Ectodermal cell (in vitro differentiated cells): ENCODE results near the gene ITFG2.

Experiments used
- H3K27ac ChIP-seq: 2 replicates; pipeline ENCODE4 v1.7.0; 2013; ENCODE audit warnings: mild to moderate bottlenecking, low read depth, low read length; ENCODE audit not compliant: insufficient read depth, poor library complexity, severe bottlenecking
- H3K27me3 ChIP-seq: 2 replicates; pipeline ENCODE4 v1.7.0; 2013; ENCODE audit warnings: mild to moderate bottlenecking, low read length; ENCODE audit not compliant: insufficient read depth, control insufficient read depth, poor library complexity, severe bottlenecking
- H3K36me3 ChIP-seq: one replicate; pipeline ENCODE4 v1.7.0; 2013; ENCODE audit warnings: low read length; ENCODE audit not compliant: control insufficient read depth, insufficient read depth
- H3K4me1 ChIP-seq: one replicate; pipeline ENCODE4 v1.7.0; 2013; ENCODE audit warnings: low read length; ENCODE audit not compliant: control insufficient read depth, insufficient read depth
- H3K4me3 ChIP-seq: 2 replicates; pipeline ENCODE4 v1.7.0; 2013; ENCODE audit warnings: low read depth, low read length, control low read depth; ENCODE audit not compliant: insufficient read depth
- H3K9me3 ChIP-seq: 2 replicates; pipeline ENCODE4 v1.7.0; 2013; ENCODE audit warnings: mild to moderate bottlenecking, low read length, moderate library complexity; ENCODE audit not compliant: control insufficient read depth
- WGBS, 2 experiments: methylation state at CpG; one replicate each; pipeline ENCODE4 v1.1.7; 2013; ENCODE audit warnings: missing lambda C conversion rate in 2 of 2; 5-methylcytosine and 5-hydroxymethylcytosine counted together

Gene ITFG2

GRCh38 chr12:2851931-2852330 is 39.5 kb downstream of the ITFG2 start:
- no peaks in the 10 kb centered on the region for H3K27me3 ChIP-seq
- no peak overlapping the region for H3K4me3 ChIP-seq
- H3K27ac ChIP-seq = no peak overlapping the region
- 94 to 96% methylated on average over 3 of the region's 3 CpGs for WGBS, 2 experiments
- no peaks in the 10 kb centered on the region for H3K9me3 ChIP-seq
- no peaks in the 10 kb centered on the region for H3K36me3 ChIP-seq
- peaks cover 16% of the 10 kb centered on the region for H3K4me1 ChIP-seq

DNA sequence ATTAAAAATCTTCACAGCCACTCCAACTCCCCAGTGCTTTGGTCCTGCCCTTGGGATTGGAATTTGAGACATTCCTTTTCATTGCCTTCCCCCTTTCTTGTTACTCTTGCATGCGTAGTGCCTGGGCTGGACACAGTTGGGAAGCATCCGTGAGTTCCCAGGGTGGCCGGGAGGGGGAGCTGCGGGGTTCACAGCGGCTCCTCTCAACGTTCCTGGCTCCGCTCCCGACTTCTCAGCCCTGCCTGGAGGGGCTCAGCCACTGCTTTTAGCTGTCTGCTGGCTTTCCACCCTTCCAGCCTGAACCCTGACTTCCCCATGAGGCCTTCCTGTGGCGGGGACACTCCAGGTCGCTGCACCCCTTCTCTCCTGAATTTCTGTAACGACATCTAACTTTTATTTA is 41.2 kb downstream of the ITFG2 start:
- H3K27me3 ChIP-seq = no peaks in the 10 kb centered on the region
- peaks cover 4% of the 10 kb centered on the region for H3K36me3 ChIP-seq
- WGBS, 2 experiments = 7 to 9% methylated on average over 10 of the region's 11 CpGs
- no peak overlapping the region for H3K27ac ChIP-seq
- peaks cover 20% of the 10 kb centered on the region for H3K4me1 ChIP-seq
- no peak overlapping the region for H3K4me3 ChIP-seq
- H3K9me3 ChIP-seq = no peaks in the 10 kb centered on the region

- Histone ChIP-seq H3K4me1 (peaks cover 19% of the 10 kb centered on the region), H3K36me3 (peaks cover 16% of the 10 kb centered on the region), H3K4me3 (no peak overlapping the region), H3K27me3 (no peaks in the 10 kb centered on the region), H3K27ac (no peak overlapping the region), H3K9me3 (no peaks in the 10 kb centered on the region)
- 87 to 88% methylated on average over 25 of the region's 25 CpGs for WGBS, 2 experiments
Measured at GRCh38 chr12:2854669-2855453, 42.4 kb downstream of the ITFG2 start.

GRCh38 chr12:2855546-2855945 is 43.1 kb downstream of the ITFG2 start:
- H3K27me3 ChIP-seq = no peaks in the 10 kb centered on the region
- H3K27ac ChIP-seq = no peak overlapping the region
- peaks cover 19% of the 10 kb centered on the region for H3K4me1 ChIP-seq
- H3K9me3 ChIP-seq = no peaks in the 10 kb centered on the region
- 91 to 93% methylated on average over 7 of the region's 7 CpGs for WGBS, 2 experiments
- H3K4me3 ChIP-seq = no peak overlapping the region
- H3K36me3 ChIP-seq = peaks cover 16% of the 10 kb centered on the region

DNA sequence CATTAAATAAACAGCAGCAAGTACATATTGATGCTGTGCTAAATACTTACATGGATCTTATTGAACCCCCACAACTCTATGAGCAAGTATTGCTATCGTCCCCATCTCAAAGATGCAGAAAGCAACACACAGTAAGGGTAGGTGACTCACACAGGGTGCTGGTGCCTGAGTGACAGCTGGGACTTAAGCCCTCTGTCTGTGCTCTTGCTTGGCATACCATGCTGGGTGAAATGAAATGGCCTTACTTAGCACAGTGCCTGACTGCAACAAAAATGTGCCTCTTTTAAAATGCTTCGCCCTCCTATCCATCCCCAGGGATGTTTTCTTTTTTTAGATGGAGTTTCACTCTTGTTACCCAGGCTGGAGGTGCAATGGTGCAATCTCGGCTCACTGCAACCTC is 43.6 kb downstream of the ITFG2 start:
- Histone ChIP-seq H3K4me3 (no peak overlapping the region), H3K9me3 (no peaks in the 10 kb centered on the region), H3K27ac (no peak overlapping the region), H3K4me1 (peaks cover 19% of the 10 kb centered on the region), H3K36me3 (peaks cover 20% of the 10 kb centered on the region), H3K27me3 (no peaks in the 10 kb centered on the region)
- 85 to 92% methylated on average over 3 of the region's 3 CpGs for WGBS, 2 experiments

DNA sequence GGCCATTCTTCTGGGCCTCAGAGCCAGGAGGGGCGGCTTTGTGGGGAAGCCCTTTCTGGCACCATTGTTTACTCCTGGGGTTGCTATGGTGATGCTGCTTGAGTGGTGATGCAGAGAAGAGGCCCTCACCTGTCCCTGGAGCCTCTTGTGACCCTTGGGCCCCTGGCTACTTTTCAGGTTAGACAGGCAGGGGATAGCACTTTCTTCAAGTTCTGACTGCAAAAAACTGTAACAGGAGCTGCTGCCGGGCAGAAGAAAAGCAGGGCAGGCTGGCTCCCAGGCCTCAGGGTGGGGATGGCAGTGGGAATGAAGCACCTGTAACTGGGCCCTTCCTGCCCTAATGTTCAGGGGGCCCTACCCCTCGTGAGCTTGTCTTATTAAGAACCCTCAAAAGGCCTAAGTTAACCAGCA is 44.6 kb downstream of the ITFG2 start, which contains the start of gene TEX52:
TSS of gene TEX52 (minus strand) at position 19 of the 411 bp plus-strand sequence. CDS start at position 6, 13 bp downstream.
- H3K4me3 ChIP-seq = no peak within 1 kb of the TSS
- peak within 1 kb of the TSS; percentile 63 for H3K27ac ChIP-seq
- 76 to 77% methylated on average over 3 of the region's 3 CpGs for WGBS, 2 experiments

GRCh38 chr12:2857576-2857975 is 45.1 kb downstream of the ITFG2 start:
- Histone ChIP-seq H3K4me1 (peaks cover 19% of the 10 kb centered on the region), H3K27ac (no peak overlapping the region), H3K36me3 (peaks cover 26% of the 10 kb centered on the region), H3K9me3 (no peaks in the 10 kb centered on the region), H3K4me3 (no peak overlapping the region), H3K27me3 (no peaks in the 10 kb centered on the region)
- 92 to 95% methylated on average over 7 of the region's 7 CpGs for WGBS, 2 experiments

More for the DNA sequence above, 44.6 kb downstream of the ITFG2 start, which contains the start of gene TEX52:
- peaks cover 25% of the 10 kb centered on the region for H3K36me3 ChIP-seq
- H3K9me3 ChIP-seq = no peaks in the 10 kb centered on the region
- H3K27me3 ChIP-seq = no peaks in the 10 kb centered on the region
- H3K4me1 ChIP-seq = peaks cover 19% of the 10 kb centered on the region

- WGBS, 2 experiments = 87 to 88% methylated on average over 2 of the region's 2 CpGs
- H3K27ac ChIP-seq = no peak overlapping the region
- peaks cover 19% of the 10 kb centered on the region for H3K4me1 ChIP-seq
Measured at GRCh38 chr12:2858334-2858733, 45.9 kb downstream of the ITFG2 start.

DNA sequence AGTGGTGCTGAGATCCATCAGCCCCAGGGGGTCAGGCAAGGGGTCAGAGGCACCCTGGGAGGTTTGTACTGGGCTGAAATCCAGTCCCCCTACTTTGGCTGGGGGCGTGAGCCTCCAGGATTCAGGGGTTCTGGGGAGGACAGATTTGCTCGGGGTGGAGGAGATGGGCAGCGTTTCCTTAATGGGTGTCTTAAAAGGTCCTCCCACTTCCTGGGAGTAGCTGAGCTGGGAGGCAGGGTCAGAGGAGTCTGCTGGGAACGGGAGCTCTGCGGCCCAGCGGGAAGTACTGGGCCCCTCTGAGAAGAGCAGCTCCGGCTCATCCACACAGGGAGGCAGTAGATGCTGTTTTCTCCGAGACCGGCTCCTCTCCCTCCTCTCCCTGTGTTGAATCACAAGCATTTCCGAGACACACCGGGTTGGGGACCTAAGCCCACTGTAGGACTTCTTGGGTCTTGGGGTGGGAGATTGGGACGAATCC is 46.5 kb downstream of the ITFG2 start:
- Histone ChIP-seq H3K27ac (no peak overlapping the region), H3K9me3 (no peaks in the 10 kb centered on the region), H3K27me3 (no peaks in the 10 kb centered on the region), H3K4me1 (peaks cover 19% of the 10 kb centered on the region), H3K36me3 (peaks cover 38% of the 10 kb centered on the region), H3K4me3 (no peak overlapping the region)
- 87 to 88% methylated on average over 12 of the region's 12 CpGs for WGBS, 2 experiments

More at GRCh38 chr12:2858334-2858733, 45.9 kb downstream of the ITFG2 start:
- Histone ChIP-seq H3K9me3 (no peaks in the 10 kb centered on the region), H3K4me3 (no peak overlapping the region), H3K27me3 (no peaks in the 10 kb centered on the region), H3K36me3 (peaks cover 33% of the 10 kb centered on the region)

DNA sequence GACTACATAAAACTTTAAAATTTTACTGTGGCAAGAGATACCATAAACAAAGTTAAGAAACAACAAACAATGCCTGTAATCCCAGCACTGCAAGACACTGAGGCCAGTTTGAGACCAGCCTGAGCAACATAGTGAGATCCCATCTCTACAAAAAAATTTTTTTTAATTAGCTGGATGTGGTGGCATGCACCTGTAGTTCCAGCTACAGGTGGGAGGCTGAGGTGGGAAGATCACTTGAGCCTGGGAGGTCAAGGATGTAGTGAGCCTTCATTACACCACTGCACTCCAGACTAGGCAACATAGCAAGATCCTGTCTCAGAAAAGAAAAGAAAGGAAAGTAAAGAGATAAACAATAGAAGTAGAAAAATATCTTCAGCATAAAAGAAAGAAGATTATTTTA is 47.7 kb downstream of the ITFG2 start:
- Histone ChIP-seq H3K36me3 (peaks cover 50% of the 10 kb centered on the region), H3K4me3 (no peak overlapping the region), H3K4me1 (peaks cover 19% of the 10 kb centered on the region)

More for the DNA sequence above, 47.7 kb downstream of the ITFG2 start:
- H3K9me3 ChIP-seq = no peaks in the 10 kb centered on the region
- no peak overlapping the region for H3K27ac ChIP-seq
- H3K27me3 ChIP-seq = no peaks in the 10 kb centered on the region
